GM19043 (cell line): ENCODE measurements around the gene GM2A.
"Not testable (repeated sequence)": the region's sequence is repeated elsewhere in the genome, so short reads cannot be mapped to it uniquely, and the experiment has no call there.

Source experiments
- ATAC-seq: cut with Tn5 transposase; IDR thresholded peaks from one replicate; pipeline ENCODE4 v1.9.1; 2021; ENCODE audit warnings: low read depth; ENCODE audit not compliant: unreplicated experiment

The GM2A gene

GRCh38 chr5:151251001-151251551 lies 1.9 kb upstream of the GM2A start:
- ATAC-seq, result no peak

GRCh38 chr5:151251621-151252020 lies 1.4 kb upstream of the GM2A start:
- no peak for ATAC-seq

GRCh38 chr5:151253605-151253950 lies 593 bp downstream of the GM2A start:
- no peak for ATAC-seq

- no peak for ATAC-seq
These were observed 1.6 kb downstream of the GM2A start for GRCh38 chr5:151254556-151254955.

- ATAC-seq, result not testable (repeated sequence)
These were observed 2.0 kb downstream of the GM2A start for GRCh38 chr5:151254990-151255389.

- peak; percentile 36 for ATAC-seq
These were observed 2.8 kb downstream of the GM2A start for GRCh38 chr5:151255621-151256286.

GRCh38 chr5:151257731-151258181 lies 4.8 kb downstream of the GM2A start:
- peak; percentile 31 for ATAC-seq

- no peak for ATAC-seq
These were observed 5.2 kb downstream of the GM2A start for GRCh38 chr5:151258201-151258611.

- ATAC-seq, result no peak
These were observed 5.8 kb downstream of the GM2A start for GRCh38 chr5:151258816-151259215.

- ATAC-seq, result no peak
These were observed 6.9 kb downstream of the GM2A start for GRCh38 chr5:151259931-151260330.

- no peak for ATAC-seq
These were observed 9.5 kb downstream of the GM2A start for GRCh38 chr5:151262532-151262931.

- peak; percentile 72 for ATAC-seq
These were observed 11.1 kb downstream of the GM2A start for GRCh38 chr5:151264113-151264512.

GRCh38 chr5:151267491-151268260 lies 14.7 kb downstream of the GM2A start:
- no peak for ATAC-seq

- peak; percentile 91 for ATAC-seq
These were observed 17.6 kb downstream of the GM2A start for GRCh38 chr5:151270599-151270998.

- no peak for ATAC-seq
These were observed 18.4 kb downstream of the GM2A start for GRCh38 chr5:151271336-151271735.

- no peak for ATAC-seq
These were observed 21.7 kb downstream of the GM2A start for GRCh38 chr5:151274666-151275065.

- no peak for ATAC-seq
These were observed 22.8 kb downstream of the GM2A start for GRCh38 chr5:151275803-151276202.

- no peak for ATAC-seq
These were observed 25.9 kb downstream of the GM2A start for GRCh38 chr5:151278845-151279244.

- ATAC-seq, result no peak
These were observed 27.5 kb downstream of the GM2A start for GRCh38 chr5:151280443-151280842.

- ATAC-seq, result no peak
These were observed 28.1 kb downstream of the GM2A start for GRCh38 chr5:151281001-151281639.

GRCh38 chr5:151283120-151283825 lies 30.3 kb downstream of the GM2A start:
- ATAC-seq, result no peak
